SU-DHL-6 (cell line): ENCODE measurements around the gene PEX11B.

Experiments used
- EZH2phosphoT487 ChIP-seq: fragments of 200-600 bp; sonication (generic), shearing (Covaris generic); conservative IDR thresholded peaks from 2 replicates; pipeline ENCODE4 v1.6.1; 2018; ENCODE audit warnings: mild to moderate bottlenecking, antibody characterized with exemption, low read length, moderate library complexity, mixed read lengths
- TF ChIP-seq, protein P1 (sequence below): fragments of 200-600 bp; sonication (generic); IDR thresholded peaks from one replicate; pipeline ENCODE4 v1.5.1; 2017; ENCODE audit warnings: antibody characterized with exemption, mild to moderate bottlenecking, low read length, moderate library complexity; ENCODE audit not compliant: insufficient read depth, poor library complexity, severe bottlenecking

GRCh38 chr1:145886390-145886789 is 32.1 kb downstream of the PEX11B start:
- TF ChIP-seq, protein P1, sequence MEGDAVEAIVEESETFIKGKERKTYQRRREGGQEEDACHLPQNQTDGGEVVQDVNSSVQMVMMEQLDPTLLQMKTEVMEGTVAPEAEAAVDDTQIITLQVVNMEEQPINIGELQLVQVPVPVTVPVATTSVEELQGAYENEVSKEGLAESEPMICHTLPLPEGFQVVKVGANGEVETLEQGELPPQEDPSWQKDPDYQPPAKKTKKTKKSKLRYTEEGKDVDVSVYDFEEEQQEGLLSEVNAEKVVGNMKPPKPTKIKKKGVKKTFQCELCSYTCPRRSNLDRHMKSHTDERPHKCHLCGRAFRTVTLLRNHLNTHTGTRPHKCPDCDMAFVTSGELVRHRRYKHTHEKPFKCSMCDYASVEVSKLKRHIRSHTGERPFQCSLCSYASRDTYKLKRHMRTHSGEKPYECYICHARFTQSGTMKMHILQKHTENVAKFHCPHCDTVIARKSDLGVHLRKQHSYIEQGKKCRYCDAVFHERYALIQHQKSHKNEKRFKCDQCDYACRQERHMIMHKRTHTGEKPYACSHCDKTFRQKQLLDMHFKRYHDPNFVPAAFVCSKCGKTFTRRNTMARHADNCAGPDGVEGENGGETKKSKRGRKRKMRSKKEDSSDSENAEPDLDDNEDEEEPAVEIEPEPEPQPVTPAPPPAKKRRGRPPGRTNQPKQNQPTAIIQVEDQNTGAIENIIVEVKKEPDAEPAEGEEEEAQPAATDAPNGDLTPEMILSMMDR, result no peak
- no peak for TF ChIP-seq EZH2phosphoT487
